CD14-positive monocyte (primary cell): ENCODE measurements around the gene MORN2. TPM values are rescaled to one million over a fixed set of nuclear protein-coding genes. Genes with fewer than 3 reads are reported as not detected.
"Not testable (repeated sequence)": the region's sequence is repeated elsewhere in the genome, so short reads cannot be mapped to it uniquely, and the experiment has no call there.

Experiments used
- DNase-seq, 3 donors: peaks; one replicate each; pipeline ENCODE4 v3.0.0-alpha.2; 2011 to 2022
- H2AFZ ChIP-seq: 2 replicates; pipeline ENCODE4 v1.6.0; 2012; ENCODE audit warnings: mild to moderate bottlenecking, low read depth, low read length, inconsistent platforms; ENCODE audit not compliant: insufficient read depth, poor library complexity, severe bottlenecking
- H3K27ac ChIP-seq, 2 donors: 1 replicate in 1 of 2; 2 replicates in 1 of 2; pipeline ENCODE4 v1.5.1; 2012 to 2013; ENCODE audit warnings: low read length in 2 of 2, control low read depth in 1 of 2, inconsistent platforms in 1 of 2, low read depth in 1 of 2, mild to moderate bottlenecking in 1 of 2
- H3K27me3 ChIP-seq, 2 donors: one replicate each; pipeline versions ENCODE4 v1.6.0 to v1.6.1; 2011 to 2013; ENCODE audit warnings: low read length in 2 of 2; ENCODE audit not compliant: control insufficient read depth in 2 of 2, insufficient read depth in 2 of 2
- H3K36me3 ChIP-seq, 2 donors: replicated peaks in 1 of 2; 1 replicate in 1 of 2; 2 replicates in 1 of 2; pipeline versions ENCODE4 v1.5.1 to v1.6.1; 2012 to 2013; ENCODE audit warnings: low read length in 2 of 2, control low read depth in 1 of 2, inconsistent platforms in 1 of 2, mild to moderate bottlenecking in 1 of 2; ENCODE audit not compliant: insufficient read depth in 2 of 2, control insufficient read depth in 1 of 2
- H3K4me1 ChIP-seq, 2 donors: 1 replicate in 1 of 2; 2 replicates in 1 of 2; pipeline versions ENCODE4 v1.5.1 to v1.6.1; 2012 to 2013; ENCODE audit warnings: low read length in 2 of 2, control low read depth in 1 of 2, inconsistent platforms in 1 of 2, mild to moderate bottlenecking in 1 of 2, moderate library complexity in 1 of 2; ENCODE audit not compliant: insufficient read depth in 2 of 2, control insufficient read depth in 1 of 2
- H3K4me2 ChIP-seq: replicated peaks from 2 replicates; pipeline ENCODE3; 2012; ENCODE audit warnings: low read length, moderate library complexity, mild to moderate bottlenecking; ENCODE audit not compliant: poor library complexity, severe bottlenecking; ENCODE audit errors: extremely low read depth
- H3K4me3 ChIP-seq, 3 experiments: fragments of 200-600 bp in 1 of 3; sonication (generic) in 1 of 3; replicated peaks in 1 of 3; 1 replicate in 2 of 3; 2 replicates in 1 of 3; pipeline ENCODE4 v1.5.1; 2011 to 2013; ENCODE audit warnings: low read length in 3 of 3, mild to moderate bottlenecking in 3 of 3, control low read depth in 2 of 3, low read depth in 2 of 3, inconsistent platforms in 1 of 3, moderate library complexity in 1 of 3
- H3K79me2 ChIP-seq: 2 replicates; pipeline ENCODE4 v1.6.0; 2012; ENCODE audit warnings: mild to moderate bottlenecking, control low read depth, inconsistent platforms, low read length, moderate library complexity; ENCODE audit not compliant: insufficient read depth
- H3K9ac ChIP-seq: 2 replicates; pipeline ENCODE4 v1.6.0; 2017; ENCODE audit warnings: low read length, mild to moderate bottlenecking; ENCODE audit not compliant: insufficient read depth, poor library complexity, severe bottlenecking
- H3K9me3 ChIP-seq, 2 donors: replicated peaks in 1 of 2; 1 replicate in 1 of 2; 2 replicates in 1 of 2; pipeline versions ENCODE4 v1.5.1 to v1.6.1; 2012 to 2013; ENCODE audit warnings: low read length in 2 of 2, control low read depth in 1 of 2; ENCODE audit not compliant: control insufficient read depth in 1 of 2, insufficient read depth in 1 of 2
- H4K20me1 ChIP-seq: 2 replicates; pipeline ENCODE4 v1.6.0; 2012; ENCODE audit warnings: mild to moderate bottlenecking, low read length, control low read depth, moderate library complexity; ENCODE audit not compliant: insufficient read depth
- H3K27ac Mint-ChIP-seq, 7 donors: one replicate each; pipeline ENCODE4 v1.8.0; 2020; ENCODE audit warnings: mild to moderate bottlenecking in 7 of 7, mixed read lengths in 7 of 7, moderate library complexity in 6 of 7, inconsistent platforms in 2 of 7
- H3K27me3 Mint-ChIP-seq, 3 donors: one replicate each; pipeline ENCODE4 v1.8.0; 2021 to 2022; ENCODE audit warnings: low read depth in 3 of 3, mild to moderate bottlenecking in 3 of 3, mixed read lengths in 3 of 3, moderate library complexity in 3 of 3, inconsistent platforms in 1 of 3
- H3K36me3 Mint-ChIP-seq, 2 donors: one replicate each; pipeline ENCODE4 v1.8.0; 2020; ENCODE audit warnings: mixed read lengths in 2 of 2, inconsistent platforms in 1 of 2, mild to moderate bottlenecking in 1 of 2
- H3K4me1 Mint-ChIP-seq: one replicate; pipeline ENCODE4 v1.8.0; 2020; ENCODE audit warnings: mild to moderate bottlenecking, mixed read lengths
- H3K4me3 Mint-ChIP-seq, 2 donors: one replicate each; pipeline ENCODE4 v1.8.0; 2020; ENCODE audit warnings: mild to moderate bottlenecking in 2 of 2, mixed read lengths in 2 of 2, moderate library complexity in 1 of 2
- H3K9me3 Mint-ChIP-seq, 7 donors: one replicate each; pipeline ENCODE4 v1.8.0; 2020 to 2022; ENCODE audit warnings: mixed read lengths in 7 of 7, mild to moderate bottlenecking in 6 of 7, moderate library complexity in 6 of 7, inconsistent platforms in 2 of 7
- CTCF ChIP-seq: fragments of 200-600 bp; IDR thresholded peaks from one replicate; pipeline ENCODE4 v1.8.0; 2022; ENCODE audit warnings: antibody characterized with exemption, mild to moderate bottlenecking
- WGBS: methylation state at CpG from one replicate; pipeline ENCODE4 v1.1.5; 2013; ENCODE audit warnings: missing lambda C conversion rate; ENCODE audit not compliant: insufficient coverage; 5-methylcytosine and 5-hydroxymethylcytosine counted together
- intact Hi-C, 2 donors: fragments of 100-400 bp; cut with micrococcal nuclease; formaldehyde crosslinking; loops; one replicate each; pipeline versions ENCODE4 v1.15.0 to v1.15.1; 2023
- polyA minus RNA-seq: library from RNA; depleted of rRNA, polyadenylated mRNA; stranded (reverse); fragments of >200 nt; gene quantifications from 2 replicates; pipeline ENCODE4 v1.2.3, GENCODE V29; 2012
- polyA plus RNA-seq, 3 donors: library from polyadenylated mRNA; depleted of rRNA in 1 of 3; unstranded in 2 of 3; stranded (reverse) in 1 of 3; fragments of 300-500 nt in 2 of 3; fragments of >200 nt in 1 of 3; fragmentation: Illumina TruSeq in 2 of 3; gene quantifications; 1 replicate in 2 of 3; 2 replicates in 1 of 3; pipeline ENCODE4 v1.2.3, GENCODE V29; 2012 to 2021
- total RNA-seq, 12 experiments: library from RNA in 1 of 12; stranded (reverse) in 1 of 12; fragments of 120-200 nt in 1 of 12; gene quantifications; one replicate each; pipeline ENCODE4 v1.2.4 and lab custom pipeline; 2013 to 2026; ENCODE audit warnings: mixed read lengths in 6 of 12, inconsistent platforms in 1 of 12

Gene MORN2
- 8.2 TPM for total RNA-seq (2013)
- polyA plus RNA-seq (10 to 100 TPM in 2 of 3 donors, 1 to 10 TPM in 1; 5.8 to 25.8 (median 24.0) TPM), polyA minus RNA-seq (0.42 and 0.80 TPM in 2 replicates), total RNA-seq (lab: John Stamatoyannopoulos, UW) (0.59 to 3.3 (median 2.0) reads per million in 11 experiments)

- Histone ChIP-seq H3K36me3 (peaks cover 0 to 4% of the 10 kb centered on the region in 2 donors), H3K9ac (peak within 1 kb of the TSS; percentile 70), H2AFZ (peak within 1 kb of the TSS; percentile 99), H3K4me1 (peaks cover 15 to 17% of the 10 kb centered on the region in 2 donors), H3K9me3 (peaks cover 7 to 11% of the 10 kb centered on the region in 2 donors), H3K79me2 (peaks cover 42% of the 10 kb centered on the region), H3K4me2 (peak within 1 kb of the TSS; percentile 91), H3K27ac (peak within 1 kb of the TSS; percentile 6 to 78), H3K27me3 (no peaks in the 10 kb centered on the region), H4K20me1 (no peaks in the 10 kb centered on the region), H3K4me3 (peak within 1 kb of the TSS; percentile 55 to 94 (median 77))
- 2% methylated on average over 42 of the region's 52 CpGs for WGBS
- peaks cover 12 to 13% of the 10 kb centered on the region in 2 donors for H3K36me3 Mint-ChIP-seq
- H3K27ac Mint-ChIP-seq, result peak within 1 kb of the TSS; percentile 77 to 96 (median 94)
- peak within 1 kb of the TSS; percentile 96 for H3K4me3 Mint-ChIP-seq
- H3K27me3 Mint-ChIP-seq, result no peaks in the 10 kb centered on the region
- TF ChIP-seq CTCF, result no peak
- intact Hi-C loops, result loop anchor here in 1 of 2 donors (5.0 kb wide), 2 partner anchors 43 to 98 kb away; partner anchors contain the start of gene GEMIN6
- peaks cover 14 to 20% (median 19%) of the 10 kb centered on the region in 7 donors for H3K9me3 Mint-ChIP-seq
- DNase-seq, result peak; percentile 69 to 78 (median 74)
- peaks cover 31% of the 10 kb centered on the region for H3K4me1 Mint-ChIP-seq
Measured at GRCh38 chr2:38875576-38876367, at the start of gene MORN2, which contains the start of gene DHX57. Gene MORN2 (plus strand): TSS chr2:38875976. Gene DHX57 (minus strand): TSS chr2:38875934. CDS start chr2:38868405, 7,529 bp downstream.

- peak overlapping the region; percentile 84 to 88 for H3K27ac ChIP-seq
- H4K20me1 ChIP-seq, H3K79me2 ChIP-seq, H3K27me3 Mint-ChIP-seq, H3K9me3 Mint-ChIP-seq, H3K27me3 ChIP-seq, H3K9me3 ChIP-seq, intact Hi-C loops: not testable (repeated sequence)
- 40% methylated on average over 2 of the region's 10 CpGs for WGBS
- H3K4me1 ChIP-seq, result peaks cover 52 to 54% of the 10 kb centered on the region in 2 donors
- peak overlapping the region; percentile 65 for H2AFZ ChIP-seq
- peak overlapping the region; percentile 49 for H3K9ac ChIP-seq
- H3K36me3 Mint-ChIP-seq, result peaks cover 24 to 41% of the 10 kb centered on the region in 2 donors
- peak; percentile 57 to 81 (median 58) for DNase-seq
- peaks cover 28% of the 10 kb centered on the region for H3K4me1 Mint-ChIP-seq
- peaks cover 30 to 41% of the 10 kb centered on the region in 2 donors for H3K36me3 ChIP-seq
- peak overlapping the region; percentile 16 to 65 (median 27) for H3K4me3 ChIP-seq
- H3K4me3 Mint-ChIP-seq, result peak overlapping the region; percentile 64 to 73
- peak overlapping the region; percentile 89 to 95 (median 92) for H3K27ac Mint-ChIP-seq
- peak overlapping the region; percentile 65 for H3K4me2 ChIP-seq
Measured at GRCh38 chr2:38827539-38828145, 48.1 kb upstream of the MORN2 start.
